K562 (cell line): ENCODE measurements around the gene ARMCX6. TPM values are rescaled to one million over a fixed set of nuclear protein-coding genes. Genes with fewer than 3 reads are reported as not detected.

Source experiments
- AFF1 ChIP-seq, 2 experiments: fragments of 450-650 bp; IDR thresholded peaks; 2 replicates each; pipeline ENCODE4 v1.6.1; 2018; ENCODE audit warnings: mild to moderate bottlenecking in 2 of 2, low read depth in 1 of 2; ENCODE audit not compliant: partially characterized antibody in 2 of 2
- ELF4 ChIP-seq: fragments of 450-650 bp; formaldehyde crosslinking; IDR thresholded peaks from 2 replicates; pipeline ENCODE4 v1.4.0; 2022; ENCODE audit warnings: missing genetic modification characterization
- FIP1L1 ChIP-seq: fragments of 200-400 bp; formaldehyde crosslinking; IDR thresholded peaks from 2 replicates; pipeline ENCODE4 v1.6.1; 2018; ENCODE audit warnings: mild to moderate bottlenecking, low read depth, low read length; ENCODE audit not compliant: poor library complexity, severe bottlenecking
- GATAD2B ChIP-seq: fragments of 450-650 bp; IDR thresholded peaks from 2 replicates; pipeline ENCODE4 v1.6.1; 2017; ENCODE audit warnings: mild to moderate bottlenecking, borderline replicate concordance
- GTF2E2 ChIP-seq: fragments of 200-800 bp; sonication (Bioruptor generic); IDR thresholded peaks from 2 replicates; pipeline ENCODE4 v1.6.1; 2016; ENCODE audit warnings: missing genetic modification characterization, missing compliant biosample characterization
- KDM5B ChIP-seq: fragments of 200-600 bp; sonication (generic); IDR thresholded peaks from 2 replicates; pipeline ENCODE4 v1.6.1; 2012; ENCODE audit warnings: low read depth, mild to moderate bottlenecking, moderate library complexity, low read length, control low read depth, inconsistent platforms; ENCODE audit not compliant: insufficient replicate concordance
- MAFK ChIP-seq: IDR thresholded peaks from 2 replicates; pipeline ENCODE4 v1.6.1; 2011; ENCODE audit warnings: low read length, improper control_type of control experiment
- TBP ChIP-seq: optimal IDR thresholded peaks from 2 replicates; pipeline ENCODE3; 2011; ENCODE audit warnings: low read depth, low read length, improper control_type of control experiment
- ZBTB8A ChIP-seq: fragments of 450-650 bp; IDR thresholded peaks from 2 replicates; pipeline ENCODE4 v1.6.1; 2018; ENCODE audit warnings: mild to moderate bottlenecking, moderate library complexity; ENCODE audit not compliant: partially characterized antibody
- ZC3H11A ChIP-seq: IDR thresholded peaks from 2 replicates; pipeline ENCODE4 v1.6.1; 2012; ENCODE audit warnings: low read depth, low read length, improper control_type of control experiment
- ZC3H4 ChIP-seq: sonication (generic); formaldehyde crosslinking; IDR thresholded peaks from 2 replicates; pipeline ENCODE4 v1.9.0; 2021; ENCODE audit warnings: missing genetic modification reagents, borderline replicate concordance
- ZNF263 ChIP-seq: sonication (generic); formaldehyde crosslinking; IDR thresholded peaks from 2 replicates; pipeline ENCODE4 v1.8.0; 2022; ENCODE audit warnings: mild to moderate bottlenecking, missing genetic modification reagents, borderline replicate concordance
- ZNF740 ChIP-seq, 3 experiments: fragments of 200-800 bp in 1 of 3; sonication (Bioruptor generic) in 1 of 3; sonication (generic) in 1 of 3; formaldehyde crosslinking in 1 of 3; IDR thresholded peaks; 2 replicates each; pipeline versions ENCODE4 v1.6.1 to v1.8.0; 2016 to 2022; ENCODE audit warnings: mild to moderate bottlenecking in 2 of 3, missing compliant biosample characterization in 2 of 3, missing genetic modification characterization in 2 of 3, missing genetic modification reagents in 1 of 3
- polyA plus RNA-seq, 8 experiments: library from polyadenylated mRNA; depleted of rRNA in 4 of 8; stranded (reverse) in 5 of 8; unstranded in 3 of 8; fragments of >200 nt; fragmentation: Nextera tagmentation in 2 of 8; fragmentation: Illumina TruSeq in 1 of 8; extraction: Ambion mirVana in 2 of 8; extraction: Trizol in 1 of 8; gene quantifications; 2 replicates each; pipeline versions ENCODE4 v1.2.1 to v1.2.3, GENCODE V29; 2011 to 2014; ENCODE audit warnings: inconsistent platforms in 1 of 8, missing spikeins in 1 of 8
- total RNA-seq, 7 experiments: library from RNA; depleted of rRNA in 6 of 7; stranded (reverse); fragments of >200 nt in 6 of 7; fragmentation: Illumina TruSeq in 2 of 7; extraction: Trizol in 2 of 7; gene quantifications; 2 replicates each; pipeline versions ENCODE4 v1.2.1 to v1.2.3, GENCODE V29; 2011 to 2021; ENCODE audit warnings: low replicate concordance in 1 of 7
- TF ChIP-seq, protein P1 (sequence below): fragments of 250-450 bp; sonication (Bioruptor Pico); IDR thresholded peaks from 2 replicates; pipeline ENCODE4 v1.4.0; 2020

The ARMCX6 gene
- total and polyA plus RNA-seq, 9 of the 15 experiments (the other 6 are each of a cell fraction or from before 2014, with no cell fraction given), result 15.4 to 41.2 (median 24.6) TPM

DNA sequence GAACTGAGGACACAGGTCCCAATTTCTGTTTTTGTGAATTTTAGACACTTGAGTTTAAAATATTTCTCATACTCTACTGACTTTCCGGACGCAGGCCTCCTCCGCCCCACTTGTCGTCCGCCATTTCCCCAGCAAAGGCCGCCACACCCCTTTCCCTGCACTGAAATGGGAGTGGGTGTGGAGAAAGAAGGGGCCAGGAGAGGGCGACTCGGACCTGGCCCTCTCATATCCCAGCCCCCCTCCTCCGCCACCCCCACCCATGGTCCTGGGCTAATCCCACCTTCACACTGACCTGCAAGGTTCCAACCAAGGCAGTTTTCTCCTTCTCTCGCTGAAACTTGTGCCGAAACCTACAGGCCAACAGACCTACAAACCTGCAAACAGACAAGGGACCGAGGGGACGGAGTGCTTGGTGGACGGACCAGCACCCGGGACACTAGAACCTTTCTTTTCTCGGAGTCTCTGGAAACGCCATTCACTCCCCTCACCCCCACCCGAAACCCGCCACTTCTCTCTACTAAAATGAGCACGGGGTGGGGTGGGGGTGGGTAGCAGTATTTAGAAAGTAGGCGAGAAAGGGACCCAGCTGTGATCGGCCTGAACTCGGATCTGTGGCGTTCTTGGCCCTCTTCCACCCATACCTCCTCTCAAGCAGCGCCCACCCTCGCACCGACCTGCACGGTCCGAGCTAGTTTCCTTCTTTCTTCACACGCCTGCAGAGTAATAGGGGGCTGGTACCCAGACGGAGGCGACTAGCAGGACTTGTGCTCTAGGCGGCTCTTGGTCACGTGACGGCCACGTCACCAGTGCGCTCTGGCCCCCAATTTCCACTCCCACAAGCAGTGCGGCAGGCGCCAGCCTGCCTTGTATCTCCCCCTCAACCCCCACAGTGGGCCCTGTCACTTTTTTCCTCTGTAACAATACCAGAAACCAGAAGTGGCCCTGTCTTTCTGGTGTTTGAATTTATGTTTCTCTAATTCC lies at the start of gene ARMCX6 (continued):
- TF ChIP-seq AFF1 (IDR thresholded peaks at IDR 0.05; ENCODE audit: low read depth in 1 of 2, partially characterized antibody in 2 of 2) (no peak), ZC3H11A (0 out of 2 replicates have a peak, but pooled peaks have one; percentile 39), ZC3H4 (no peak), GTF2E2 (tag) (no peak), KDM5B (peak; percentile 37), ZNF740 (CRISPR knock-in tag; IDR thresholded peaks at IDR 0.05) (no peak), ZNF740 (tag; IDR thresholded peaks at IDR 0.05) (no peak), TBP (no peak), ZNF263 (no peak), MAFK (no peak), FIP1L1 (no peak), ELF4 (no peak), ZBTB8A (no peak), GATAD2B (no peak)
- TF ChIP-seq, protein P1, sequence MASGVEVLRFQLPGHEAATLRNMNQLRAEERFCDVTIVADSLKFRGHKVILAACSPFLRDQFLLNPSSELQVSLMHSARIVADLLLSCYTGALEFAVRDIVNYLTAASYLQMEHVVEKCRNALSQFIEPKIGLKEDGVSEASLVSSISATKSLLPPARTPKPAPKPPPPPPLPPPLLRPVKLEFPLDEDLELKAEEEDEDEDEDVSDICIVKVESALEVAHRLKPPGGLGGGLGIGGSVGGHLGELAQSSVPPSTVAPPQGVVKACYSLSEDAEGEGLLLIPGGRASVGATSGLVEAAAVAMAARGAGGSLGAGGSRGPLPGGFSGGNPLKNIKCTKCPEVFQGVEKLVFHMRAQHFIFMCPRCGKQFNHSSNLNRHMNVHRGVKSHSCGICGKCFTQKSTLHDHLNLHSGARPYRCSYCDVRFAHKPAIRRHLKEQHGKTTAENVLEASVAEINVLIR (CRISPR knock-in tag), result 0 out of 2 replicates have a peak, but pooled peaks have one; percentile 26
